Glomerular endothelial cell (primary cell): ENCODE results near the gene DNAJA4. TPM values are rescaled to one million over a fixed set of nuclear protein-coding genes. Genes with fewer than 3 reads are reported as not detected.
"Not testable (repeated sequence)": the region's sequence is repeated elsewhere in the genome, so short reads cannot be mapped to it uniquely, and the experiment has no call there.

ENCODE experiments used
- DNase-seq: peaks from one replicate; pipeline ENCODE4 v3.0.0-alpha.2; 2011; ENCODE audit warnings: low read depth, low spot score; ENCODE audit errors: extremely low read depth
- total RNA-seq: library from RNA; depleted of rRNA; stranded (reverse); fragments of >200 nt; gene quantifications from 2 replicates; pipeline ENCODE4 v1.2.3, GENCODE V29; 2015

DNAJA4 gene
- total RNA-seq, 1 donor from 2014 or later = 10.2 TPM

- no peak for DNase-seq
Observed at GRCh38 chr15:78243491-78243941, 20.8 kb upstream of the DNAJA4 start.

- no peak for DNase-seq
Observed at GRCh38 chr15:78244101-78244500, 20.3 kb upstream of the DNAJA4 start.

DNA sequence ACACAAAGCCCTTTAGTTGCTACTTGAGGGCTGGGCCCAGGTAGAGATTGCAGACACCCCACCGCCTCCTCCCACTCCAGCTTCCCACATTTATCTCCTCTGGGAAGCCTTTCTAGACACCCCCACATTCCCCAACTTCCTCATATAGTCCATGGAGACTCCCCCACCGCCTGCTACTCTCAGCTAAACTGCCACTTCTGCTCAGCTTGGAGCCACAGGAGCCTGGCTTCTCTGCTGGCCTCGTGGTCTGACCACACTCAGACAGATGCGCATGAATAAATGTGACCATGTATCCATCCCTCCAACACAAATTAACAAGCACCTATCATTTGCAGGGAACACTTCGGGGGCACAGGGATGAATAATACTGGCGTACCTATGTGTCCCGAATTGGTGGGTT lies 19.5 kb upstream of the DNAJA4 start:
- DNase-seq = no peak

DNA sequence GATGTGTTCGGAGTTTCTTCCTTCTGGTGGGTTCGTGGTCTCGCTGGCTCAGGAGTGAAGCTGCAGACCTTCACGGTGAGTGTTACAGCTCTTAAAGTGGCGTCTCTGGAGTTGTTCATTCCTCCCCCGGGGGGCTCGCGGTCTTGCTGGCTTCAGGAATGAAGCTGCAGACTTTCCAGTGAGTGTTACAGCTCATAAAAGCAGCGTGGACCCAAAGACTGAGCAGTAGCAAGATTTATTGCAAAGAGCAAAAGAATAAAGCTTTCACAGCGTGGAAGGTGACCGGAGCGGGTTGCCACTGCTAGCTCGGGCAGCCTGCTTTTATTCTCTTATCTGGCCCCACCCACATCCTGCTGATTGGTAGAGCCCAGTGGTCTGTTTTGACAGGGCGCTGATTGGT lies 19.0 kb upstream of the DNAJA4 start:
- not testable (repeated sequence) for DNase-seq

GRCh38 chr15:78245976-78246620 lies 18.3 kb upstream of the DNAJA4 start:
- DNase-seq = not testable (repeated sequence)

- no peak for DNase-seq
Observed at GRCh38 chr15:78247911-78248310, 16.5 kb upstream of the DNAJA4 start.

DNA sequence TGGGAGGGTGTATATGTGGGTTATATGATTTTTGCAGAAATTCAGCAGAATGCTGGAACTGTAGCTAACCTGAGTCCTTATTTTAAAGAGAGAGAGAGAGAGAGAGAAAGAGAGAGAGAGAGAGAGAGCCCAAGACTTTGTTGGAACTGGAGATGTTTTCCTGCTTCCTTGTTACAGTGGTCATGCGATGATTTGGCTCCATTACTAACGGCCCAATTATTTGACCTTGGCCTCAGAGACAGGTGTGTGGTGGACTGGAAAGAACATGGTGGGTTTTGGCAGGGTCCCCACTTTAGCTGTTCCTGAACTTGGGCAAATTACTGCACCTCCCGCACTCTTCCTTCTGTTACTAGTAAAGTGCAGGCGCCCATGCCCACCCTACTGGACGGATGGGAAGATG lies 15.2 kb upstream of the DNAJA4 start:
- no peak for DNase-seq

DNA sequence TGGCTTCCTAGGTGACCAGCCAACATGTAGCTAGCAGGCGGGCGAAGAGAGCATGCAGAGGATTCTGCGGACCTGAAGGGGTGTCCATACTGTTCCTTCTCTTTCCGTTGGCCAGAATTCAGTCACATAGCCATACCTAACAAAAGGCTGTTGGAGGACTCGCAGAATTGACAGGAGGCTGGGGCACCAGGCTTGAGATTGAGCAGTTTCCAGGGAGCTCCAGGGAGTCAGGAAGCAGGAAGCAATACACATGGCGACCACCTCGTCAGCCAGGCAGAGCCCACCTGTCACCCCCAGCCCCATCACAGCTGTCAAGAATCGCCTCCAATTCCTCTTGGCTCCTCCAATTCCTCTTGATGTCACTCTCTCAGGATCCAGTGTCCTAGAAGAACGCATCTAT lies 13.2 kb upstream of the DNAJA4 start:
- no peak for DNase-seq

DNA sequence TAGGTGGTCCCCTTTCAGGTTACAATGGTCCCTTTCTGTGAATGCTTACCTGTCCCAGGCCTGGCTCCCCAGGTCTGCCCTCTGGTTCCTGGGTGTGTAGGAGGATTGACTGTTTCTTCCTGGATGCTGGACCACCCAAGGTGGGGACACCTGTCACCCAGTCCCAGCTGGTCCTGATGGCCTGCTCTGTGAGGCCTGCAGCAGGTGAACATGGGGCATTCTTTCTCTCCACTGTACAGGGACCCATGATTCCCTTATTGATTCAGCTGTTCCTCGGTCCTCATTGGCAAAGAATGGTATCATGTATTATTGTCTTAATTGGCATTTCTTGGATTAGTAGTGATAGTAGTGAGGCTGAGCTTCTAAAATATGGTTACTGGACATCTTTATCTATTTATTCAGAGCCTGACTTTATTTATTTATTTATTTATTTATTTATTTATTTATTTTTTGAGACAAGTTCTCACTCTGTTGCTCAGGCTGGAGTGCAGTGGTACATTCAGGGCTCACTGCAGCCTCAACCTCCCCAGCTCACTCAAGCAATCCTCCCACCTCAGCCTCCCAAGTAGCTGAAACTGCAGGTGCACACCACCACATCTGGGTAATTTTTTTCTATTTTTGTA lies 8.8 kb upstream of the DNAJA4 start:
- no peak for DNase-seq

- no peak for DNase-seq
Observed at GRCh38 chr15:78256044-78256437, 8.3 kb upstream of the DNAJA4 start.

- no peak for DNase-seq
Observed at GRCh38 chr15:78257681-78258080, 6.7 kb upstream of the DNAJA4 start.

DNA sequence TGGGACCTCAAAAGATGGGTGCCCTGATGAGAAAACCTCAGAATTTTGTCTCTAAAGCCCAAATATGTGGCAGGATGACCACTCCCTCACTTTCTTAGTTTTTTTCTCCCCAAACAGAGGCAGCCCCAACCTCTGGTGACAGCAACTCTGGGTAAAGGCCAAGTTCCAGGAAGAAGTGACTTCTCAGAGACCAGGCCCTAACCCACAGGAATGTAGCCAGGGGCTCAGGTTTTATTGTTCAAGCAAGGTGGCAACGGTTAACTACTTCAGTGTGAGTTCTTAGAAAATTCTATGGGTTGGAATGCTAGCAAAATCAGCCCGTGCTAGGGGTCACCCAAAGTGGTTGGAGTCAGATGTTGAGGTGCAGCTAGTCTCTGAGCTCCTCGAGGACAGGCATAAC lies 5.1 kb upstream of the DNAJA4 start:
- DNase-seq = no peak

GRCh38 chr15:78260489-78260888 lies 3.9 kb upstream of the DNAJA4 start:
- no peak for DNase-seq

DNA sequence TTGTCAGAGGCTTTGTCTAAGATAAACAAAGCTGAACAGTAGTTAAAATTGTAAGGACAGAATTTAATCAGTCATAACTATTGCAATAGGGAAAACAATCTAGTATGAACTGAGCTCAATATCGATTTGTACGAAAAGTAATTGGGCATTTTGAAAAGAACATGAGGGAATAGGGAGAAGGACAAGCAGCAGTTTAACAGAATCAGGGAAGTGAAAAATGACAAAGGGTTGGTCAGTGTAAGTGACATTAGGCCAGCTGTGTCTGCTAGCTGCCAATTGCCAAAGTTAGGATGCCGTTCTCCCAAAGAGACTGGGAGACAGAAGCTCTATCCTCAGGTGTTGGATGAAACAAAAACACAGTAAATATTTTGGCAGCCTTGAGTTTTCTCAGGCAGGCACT lies 3.3 kb upstream of the DNAJA4 start:
- DNase-seq = no peak

- no peak for DNase-seq
Observed at GRCh38 chr15:78263351-78263781, 996 bp upstream of the DNAJA4 start.

GRCh38 chr15:78263907-78264303 lies 457 bp upstream of the DNAJA4 start:
- DNase-seq = no peak

- no peak for DNase-seq
Observed at GRCh38 chr15:78265137-78265460, 737 bp downstream of the DNAJA4 start.

GRCh38 chr15:78265752-78266224 lies 1.4 kb downstream of the DNAJA4 start:
- DNase-seq = peak; percentile 7

DNA sequence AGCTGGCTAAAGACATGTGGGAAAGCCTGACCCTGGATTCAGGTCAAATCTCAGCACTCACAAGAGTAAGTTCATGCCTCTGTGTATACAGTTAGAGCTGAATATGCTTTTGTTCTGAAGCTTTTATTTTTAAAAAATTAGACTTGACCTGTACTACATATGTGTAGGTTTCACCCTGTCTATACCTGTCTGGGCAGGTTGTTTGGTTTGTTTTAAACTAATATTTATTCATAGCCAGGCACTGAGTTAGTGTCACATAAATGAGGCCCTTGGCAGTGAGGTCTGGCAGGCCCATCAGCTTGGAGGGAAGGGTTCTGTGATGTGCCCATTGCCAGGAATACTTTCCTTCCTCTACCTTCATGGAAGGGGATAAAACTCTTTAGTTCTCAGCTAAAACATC lies 1.9 kb downstream of the DNAJA4 start:
- no peak for DNase-seq

DNA sequence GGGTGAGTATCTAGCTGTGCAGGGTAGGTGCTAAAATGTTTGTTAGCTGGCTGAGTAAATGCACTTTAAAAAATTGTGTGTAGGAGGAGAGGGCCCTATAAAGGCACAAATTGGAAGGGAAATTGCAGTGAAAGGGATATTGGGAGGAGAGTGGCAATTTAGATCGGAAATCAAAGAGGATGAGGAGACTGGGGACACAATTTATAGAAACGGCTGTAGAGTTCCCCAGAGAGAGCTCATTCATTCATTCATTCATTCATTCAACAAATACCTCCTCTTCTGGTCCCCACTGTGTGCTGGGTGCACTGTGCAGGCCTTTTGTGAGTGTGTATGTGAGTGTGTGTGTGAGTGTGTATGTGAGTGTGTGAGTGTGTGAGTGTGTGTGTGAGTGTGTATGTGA lies 2.4 kb downstream of the DNAJA4 start:
- no peak for DNase-seq

GRCh38 chr15:78272316-78272715 lies 8.0 kb downstream of the DNAJA4 start:
- no peak for DNase-seq

DNA sequence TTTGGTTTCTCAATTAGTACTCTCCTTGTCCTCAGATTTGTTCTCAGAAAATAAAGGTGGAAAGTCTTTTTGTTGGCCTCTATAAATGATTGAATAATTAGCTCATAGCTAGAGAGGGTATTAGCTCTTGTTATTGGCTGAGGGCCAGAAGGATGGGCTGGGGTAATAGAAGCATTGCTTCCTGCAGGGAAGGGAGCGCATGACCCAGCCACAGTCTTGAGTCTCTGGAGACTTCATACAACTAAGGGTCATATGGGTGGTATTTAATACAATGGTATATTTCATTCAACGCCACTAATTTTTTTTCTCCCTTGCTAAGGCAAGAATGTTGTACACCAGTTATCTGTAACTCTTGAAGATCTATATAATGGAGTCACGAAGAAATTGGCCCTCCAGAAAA lies 8.4 kb downstream of the DNAJA4 start:
- DNase-seq = no peak

GRCh38 chr15:78274994-78275393 lies 10.6 kb downstream of the DNAJA4 start:
- DNase-seq = no peak
